ENCODE measurements around the gene ILF2. TPM values are rescaled to one million over a fixed set of nuclear protein-coding genes. Genes with fewer than 3 reads are reported as not detected.

ILF2 gene
- total and polyA plus RNA-seq, 2 of the 13 experiments (the other 11 are each of a cell fraction or from before 2014, with no cell fraction given), result 292 to 366 TPM

DNA sequence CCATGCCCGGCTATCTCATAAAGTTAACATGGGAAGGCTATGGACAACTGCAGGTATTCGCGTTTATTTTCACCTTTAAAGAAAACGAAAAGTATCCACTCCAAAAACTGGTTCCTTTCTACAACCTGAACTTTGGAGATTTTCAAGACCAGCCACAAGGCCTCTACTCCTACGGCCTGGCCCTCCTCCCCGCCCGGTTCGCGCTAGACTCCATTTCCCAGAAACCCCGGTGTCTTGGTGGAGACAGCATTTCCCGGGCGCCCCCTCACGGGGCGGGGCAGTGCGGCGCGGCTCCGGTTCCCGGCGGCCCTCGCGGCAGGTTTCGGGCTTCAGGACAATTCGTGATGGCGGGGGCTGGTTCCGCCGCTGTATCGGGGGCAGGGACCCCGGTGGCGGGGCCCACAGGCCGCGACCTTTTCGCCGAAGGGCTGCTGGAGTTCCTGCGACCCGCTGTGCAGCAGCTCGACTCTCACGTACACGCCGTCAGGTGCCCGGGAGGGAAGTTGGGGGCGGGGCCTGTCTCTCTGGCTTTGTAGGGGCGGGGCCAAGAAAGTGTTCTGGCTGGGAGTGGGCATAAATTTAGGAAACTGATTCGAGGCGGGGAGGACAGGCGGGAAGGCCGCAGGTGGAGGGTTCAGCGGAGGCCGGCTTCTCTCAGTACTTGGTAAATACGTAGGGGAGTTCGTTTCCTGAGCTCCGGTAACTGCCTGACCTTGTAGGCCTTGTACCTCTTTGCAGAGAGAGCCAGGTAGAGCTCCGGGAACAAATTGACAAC, 12.2 kb downstream of the ILF2 start, which contains the start of gene SNAPIN (continued):
- TF ChIP-seq NFYB (CRISPR knock-in tag; IDR thresholded peaks at IDR 0.05), result no peak; the same call in 1 of the 2 replicates
- TF ChIP-seq NFATC3 (CRISPR knock-in tag; IDR thresholded peaks at IDR 0.05), result no peak
- TF ChIP-seq, protein P1, sequence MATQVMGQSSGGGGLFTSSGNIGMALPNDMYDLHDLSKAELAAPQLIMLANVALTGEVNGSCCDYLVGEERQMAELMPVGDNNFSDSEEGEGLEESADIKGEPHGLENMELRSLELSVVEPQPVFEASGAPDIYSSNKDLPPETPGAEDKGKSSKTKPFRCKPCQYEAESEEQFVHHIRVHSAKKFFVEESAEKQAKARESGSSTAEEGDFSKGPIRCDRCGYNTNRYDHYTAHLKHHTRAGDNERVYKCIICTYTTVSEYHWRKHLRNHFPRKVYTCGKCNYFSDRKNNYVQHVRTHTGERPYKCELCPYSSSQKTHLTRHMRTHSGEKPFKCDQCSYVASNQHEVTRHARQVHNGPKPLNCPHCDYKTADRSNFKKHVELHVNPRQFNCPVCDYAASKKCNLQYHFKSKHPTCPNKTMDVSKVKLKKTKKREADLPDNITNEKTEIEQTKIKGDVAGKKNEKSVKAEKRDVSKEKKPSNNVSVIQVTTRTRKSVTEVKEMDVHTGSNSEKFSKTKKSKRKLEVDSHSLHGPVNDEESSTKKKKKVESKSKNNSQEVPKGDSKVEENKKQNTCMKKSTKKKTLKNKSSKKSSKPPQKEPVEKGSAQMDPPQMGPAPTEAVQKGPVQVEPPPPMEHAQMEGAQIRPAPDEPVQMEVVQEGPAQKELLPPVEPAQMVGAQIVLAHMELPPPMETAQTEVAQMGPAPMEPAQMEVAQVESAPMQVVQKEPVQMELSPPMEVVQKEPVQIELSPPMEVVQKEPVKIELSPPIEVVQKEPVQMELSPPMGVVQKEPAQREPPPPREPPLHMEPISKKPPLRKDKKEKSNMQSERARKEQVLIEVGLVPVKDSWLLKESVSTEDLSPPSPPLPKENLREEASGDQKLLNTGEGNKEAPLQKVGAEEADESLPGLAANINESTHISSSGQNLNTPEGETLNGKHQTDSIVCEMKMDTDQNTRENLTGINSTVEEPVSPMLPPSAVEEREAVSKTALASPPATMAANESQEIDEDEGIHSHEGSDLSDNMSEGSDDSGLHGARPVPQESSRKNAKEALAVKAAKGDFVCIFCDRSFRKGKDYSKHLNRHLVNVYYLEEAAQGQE (IDR thresholded peaks at IDR 0.05; ENCODE audit: borderline replicate concordance in 1 of 2, low read depth in 1 of 2, low read length in 2 of 2), result peak in 1 of 2 experiments; percentile 50; a peak in 1 of 4 replicates
- TF ChIP-seq, protein P2, sequence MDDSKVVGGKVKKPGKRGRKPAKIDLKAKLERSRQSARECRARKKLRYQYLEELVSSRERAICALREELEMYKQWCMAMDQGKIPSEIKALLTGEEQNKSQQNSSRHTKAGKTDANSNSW (CRISPR knock-in tag; IDR thresholded peaks at IDR 0.05; ENCODE audit: borderline replicate concordance), result peak; percentile 35; the same call in 1 of the 2 replicates
- TF ChIP-seq PPARG (CRISPR knock-in tag; conservative IDR thresholded peaks at IDR 0.05), result 0 out of 2 replicates have a peak, but pooled peaks have one; percentile 30
- peak; percentile 73; the same call in 1 of the 2 replicates for TF ChIP-seq IRF2 (CRISPR knock-in tag; IDR thresholded peaks at IDR 0.05)
- TF ChIP-seq ZNF891 (CRISPR knock-in tag; IDR thresholded peaks at IDR 0.05), result peak; percentile 90
- TF ChIP-seq SMAD1 (CRISPR knock-in tag; IDR thresholded peaks at IDR 0.05; ENCODE audit: borderline replicate concordance, low read depth), result peak; percentile 72; the same call in 1 of the 2 replicates
- TF ChIP-seq SP2 (CRISPR knock-in tag; IDR thresholded peaks at IDR 0.05), result peak; percentile 37; the same call in 1 of the 2 replicates
- TF ChIP-seq, protein P3, sequence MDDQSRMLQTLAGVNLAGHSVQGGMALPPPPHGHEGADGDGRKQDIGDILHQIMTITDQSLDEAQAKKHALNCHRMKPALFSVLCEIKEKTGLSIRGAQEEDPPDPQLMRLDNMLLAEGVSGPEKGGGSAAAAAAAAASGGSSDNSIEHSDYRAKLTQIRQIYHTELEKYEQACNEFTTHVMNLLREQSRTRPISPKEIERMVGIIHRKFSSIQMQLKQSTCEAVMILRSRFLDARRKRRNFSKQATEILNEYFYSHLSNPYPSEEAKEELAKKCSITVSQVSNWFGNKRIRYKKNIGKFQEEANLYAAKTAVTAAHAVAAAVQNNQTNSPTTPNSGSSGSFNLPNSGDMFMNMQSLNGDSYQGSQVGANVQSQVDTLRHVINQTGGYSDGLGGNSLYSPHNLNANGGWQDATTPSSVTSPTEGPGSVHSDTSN (CRISPR knock-in tag; IDR thresholded peaks at IDR 0.05; ENCODE audit: borderline replicate concordance), result 0 out of 2 replicates have a peak, but pooled peaks have one; percentile 31
- TF ChIP-seq, protein P4, sequence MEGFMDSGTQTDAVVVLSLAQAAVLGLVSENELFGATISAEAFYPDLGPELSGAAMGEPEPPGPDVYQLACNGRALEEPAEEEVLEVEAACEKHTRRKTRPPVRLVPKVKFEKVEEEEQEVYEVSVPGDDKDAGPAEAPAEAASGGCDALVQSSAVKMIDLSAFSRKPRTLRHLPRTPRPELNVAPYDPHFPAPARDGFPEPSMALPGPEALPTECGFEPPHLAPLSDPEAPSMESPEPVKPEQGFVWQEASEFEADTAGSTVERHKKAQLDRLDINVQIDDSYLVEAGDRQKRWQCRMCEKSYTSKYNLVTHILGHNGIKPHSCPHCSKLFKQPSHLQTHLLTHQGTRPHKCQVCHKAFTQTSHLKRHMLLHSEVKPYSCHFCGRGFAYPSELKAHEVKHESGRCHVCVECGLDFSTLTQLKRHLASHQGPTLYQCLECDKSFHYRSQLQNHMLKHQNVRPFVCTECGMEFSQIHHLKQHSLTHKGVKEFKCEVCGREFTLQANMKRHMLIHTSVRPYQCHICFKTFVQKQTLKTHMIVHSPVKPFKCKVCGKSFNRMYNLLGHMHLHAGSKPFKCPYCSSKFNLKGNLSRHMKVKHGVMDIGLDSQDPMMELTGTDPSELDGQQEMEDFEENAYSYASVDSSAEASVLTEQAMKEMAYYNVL (CRISPR knock-in tag; IDR thresholded peaks at IDR 0.05; ENCODE audit: borderline replicate concordance), result 0 out of 2 replicates have a peak, but pooled peaks have one; percentile 20
- TF ChIP-seq, protein P5, sequence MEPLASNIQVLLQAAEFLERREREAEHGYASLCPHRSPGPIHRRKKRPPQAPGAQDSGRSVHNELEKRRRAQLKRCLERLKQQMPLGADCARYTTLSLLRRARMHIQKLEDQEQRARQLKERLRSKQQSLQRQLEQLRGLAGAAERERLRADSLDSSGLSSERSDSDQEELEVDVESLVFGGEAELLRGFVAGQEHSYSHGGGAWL (CRISPR knock-in tag; IDR thresholded peaks at IDR 0.05), result peak; percentile 35; the same call in 1 of the 2 replicates
- no peak for TF ChIP-seq FOXK1 (CRISPR knock-in tag; IDR thresholded peaks at IDR 0.05; ENCODE audit: borderline replicate concordance, low read depth)
- TF ChIP-seq, protein P6, sequence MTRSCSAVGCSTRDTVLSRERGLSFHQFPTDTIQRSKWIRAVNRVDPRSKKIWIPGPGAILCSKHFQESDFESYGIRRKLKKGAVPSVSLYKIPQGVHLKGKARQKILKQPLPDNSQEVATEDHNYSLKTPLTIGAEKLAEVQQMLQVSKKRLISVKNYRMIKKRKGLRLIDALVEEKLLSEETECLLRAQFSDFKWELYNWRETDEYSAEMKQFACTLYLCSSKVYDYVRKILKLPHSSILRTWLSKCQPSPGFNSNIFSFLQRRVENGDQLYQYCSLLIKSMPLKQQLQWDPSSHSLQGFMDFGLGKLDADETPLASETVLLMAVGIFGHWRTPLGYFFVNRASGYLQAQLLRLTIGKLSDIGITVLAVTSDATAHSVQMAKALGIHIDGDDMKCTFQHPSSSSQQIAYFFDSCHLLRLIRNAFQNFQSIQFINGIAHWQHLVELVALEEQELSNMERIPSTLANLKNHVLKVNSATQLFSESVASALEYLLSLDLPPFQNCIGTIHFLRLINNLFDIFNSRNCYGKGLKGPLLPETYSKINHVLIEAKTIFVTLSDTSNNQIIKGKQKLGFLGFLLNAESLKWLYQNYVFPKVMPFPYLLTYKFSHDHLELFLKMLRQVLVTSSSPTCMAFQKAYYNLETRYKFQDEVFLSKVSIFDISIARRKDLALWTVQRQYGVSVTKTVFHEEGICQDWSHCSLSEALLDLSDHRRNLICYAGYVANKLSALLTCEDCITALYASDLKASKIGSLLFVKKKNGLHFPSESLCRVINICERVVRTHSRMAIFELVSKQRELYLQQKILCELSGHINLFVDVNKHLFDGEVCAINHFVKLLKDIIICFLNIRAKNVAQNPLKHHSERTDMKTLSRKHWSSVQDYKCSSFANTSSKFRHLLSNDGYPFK (CRISPR knock-in tag; IDR thresholded peaks at IDR 0.05; ENCODE audit: borderline replicate concordance), result peak; percentile 67; the same call in 1 of the 2 replicates
- TF ChIP-seq ZNF329 (CRISPR knock-in tag; IDR thresholded peaks at IDR 0.05; ENCODE audit: low read depth), result peak; percentile 64; the same call in 1 of the 2 replicates
